ENCODE results near the gene MZT2B.
"Not testable (repeated sequence)": the region's sequence is repeated elsewhere in the genome, so short reads cannot be mapped to it uniquely, and the experiment has no call there.

Gene MZT2B

GRCh38 chr2:130155956-130156623 lies 26.0 kb upstream of the MZT2B start:
- peak; percentile 66 for TF ChIP-seq CTCF (IDR thresholded peaks at IDR 0.05; ENCODE audit: control insufficient read depth, extremely low read depth, insufficient read depth)
- not testable (repeated sequence) for H3K4me3 ChIP-seq (ENCODE audit: low read depth, low read length)
- DNase-seq (ENCODE audit: low read depth), result peak; percentile 72

- TF ChIP-seq CTCF (IDR thresholded peaks at IDR 0.05; ENCODE audit: control insufficient read depth, extremely low read depth, insufficient read depth), result no peak
- no peak overlapping the region for H3K4me3 ChIP-seq (ENCODE audit: low read depth, low read length)
- DNase-seq (ENCODE audit: low read depth), result no peak
Measured at GRCh38 chr2:130156624-130157004, 25.4 kb upstream of the MZT2B start.

GRCh38 chr2:130157354-130157753 lies 24.7 kb upstream of the MZT2B start:
- H3K4me3 ChIP-seq (ENCODE audit: low read depth, low read length); DNase-seq (ENCODE audit: low read depth): not testable (repeated sequence)

GRCh38 chr2:130157825-130158514 lies 24.1 kb upstream of the MZT2B start:
- not testable (repeated sequence) for H3K4me3 ChIP-seq (ENCODE audit: low read depth, low read length); DNase-seq (ENCODE audit: low read depth)

GRCh38 chr2:130158631-130159030 lies 23.4 kb upstream of the MZT2B start:
- DNase-seq (ENCODE audit: low read depth), result no peak
- no peak overlapping the region for H3K4me3 ChIP-seq (ENCODE audit: low read depth, low read length)

GRCh38 chr2:130159376-130159775 lies 22.7 kb upstream of the MZT2B start:
- not testable (repeated sequence) for DNase-seq (ENCODE audit: low read depth); H3K4me3 ChIP-seq (ENCODE audit: low read depth, low read length)

More at GRCh38 chr2:130158631-130159030, 23.4 kb upstream of the MZT2B start:
- no peak for TF ChIP-seq CTCF (IDR thresholded peaks at IDR 0.05; ENCODE audit: control insufficient read depth, extremely low read depth, insufficient read depth)

GRCh38 chr2:130160131-130160530 lies 21.9 kb upstream of the MZT2B start:
- no peak overlapping the region for H3K4me3 ChIP-seq (ENCODE audit: low read depth, low read length)
- no peak for TF ChIP-seq CTCF (IDR thresholded peaks at IDR 0.05; ENCODE audit: control insufficient read depth, extremely low read depth, insufficient read depth)
- no peak for DNase-seq (ENCODE audit: low read depth)

- DNase-seq (ENCODE audit: low read depth); H3K4me3 ChIP-seq (ENCODE audit: low read depth, low read length): not testable (repeated sequence)
Measured at GRCh38 chr2:130160838-130161705, 21.0 kb upstream of the MZT2B start.

GRCh38 chr2:130162486-130162885 lies 19.6 kb upstream of the MZT2B start:
- DNase-seq (ENCODE audit: low read depth); H3K4me3 ChIP-seq (ENCODE audit: low read depth, low read length): not testable (repeated sequence)
